Mammary epithelial cell (primary cell): Measurements from ENCODE around the gene LZTS3.

ENCODE experiments used
- CTCF ChIP-seq, 2 donors: IDR thresholded peaks in 1 of 2; conservative IDR thresholded peaks in 1 of 2; 2 replicates each; pipeline ENCODE4 v1.5.1; 2011 to 2012; ENCODE audit warnings: inconsistent platforms in 2 of 2, low read length in 2 of 2, mild to moderate bottlenecking in 2 of 2, control low read depth in 1 of 2, low read depth in 1 of 2; ENCODE audit not compliant: insufficient read depth in 1 of 2; ENCODE audit errors: extremely low read depth in 1 of 2
- EZH2 ChIP-seq: IDR thresholded peaks from 2 replicates; pipeline ENCODE4 v1.6.1; 2012; ENCODE audit warnings: low read length, inconsistent platforms, borderline replicate concordance

DNA sequence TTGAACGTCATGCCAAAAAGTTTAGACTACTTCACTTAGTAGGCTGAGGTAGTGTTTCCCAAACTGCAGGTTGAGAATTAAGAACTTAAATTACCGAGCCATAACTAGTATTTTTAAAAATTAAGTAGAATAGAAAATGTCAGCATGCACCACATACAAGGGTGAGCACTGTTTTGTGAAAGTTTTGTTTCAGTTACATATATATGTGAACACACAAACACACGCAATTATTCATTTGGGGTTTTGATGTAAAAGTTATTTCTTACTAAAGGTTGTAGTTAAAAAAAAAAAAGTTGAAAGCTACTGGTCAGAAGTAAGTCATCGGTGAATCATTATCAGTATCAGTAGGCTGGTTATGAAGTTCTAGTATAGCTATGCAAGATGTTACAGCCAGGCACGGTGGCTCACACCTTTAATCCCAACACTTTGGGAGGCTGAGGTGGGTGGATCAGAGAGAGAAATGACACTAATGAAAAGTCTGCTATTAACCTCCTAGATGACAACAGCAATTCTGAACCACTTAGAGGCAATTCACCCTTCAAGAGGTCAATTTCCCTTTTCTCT is 37.8 kb downstream of the LZTS3 start:
- no peak for TF ChIP-seq CTCF (conservative IDR thresholded peaks at IDR 0.05 in 1 of 2, IDR thresholded peaks at IDR 0.05 in 1 of 2; ENCODE audit: extremely low read depth in 1 of 2, insufficient read depth in 1 of 2, low read depth in 1 of 2, low read length in 2 of 2)
- no peak for TF ChIP-seq EZH2
